GM21717 (cell line): Measurements from ENCODE around the gene GPR55.

Source experiments
- ATAC-seq: cut with Tn5 transposase; IDR thresholded peaks from one replicate; pipeline ENCODE4 v1.9.1; 2021; ENCODE audit warnings: mild to moderate bottlenecking, moderate library complexity; ENCODE audit not compliant: unreplicated experiment

The GPR55 gene

GRCh38 chr2:230903231-230904150 is 21.6 kb downstream of the GPR55 start:
- no peak for ATAC-seq

GRCh38 chr2:230902180-230902899 is 22.7 kb downstream of the GPR55 start:
- no peak for ATAC-seq

GRCh38 chr2:230901006-230901405 is 24.0 kb downstream of the GPR55 start:
- no peak for ATAC-seq

GRCh38 chr2:230900336-230900995 is 24.6 kb downstream of the GPR55 start:
- no peak for ATAC-seq

- no peak for ATAC-seq
Observed at GRCh38 chr2:230899786-230900185, 25.3 kb downstream of the GPR55 start.

- ATAC-seq, result no peak
Observed at GRCh38 chr2:230899287-230899686, 25.8 kb downstream of the GPR55 start.

GRCh38 chr2:230898713-230899091 is 26.3 kb downstream of the GPR55 start:
- ATAC-seq, result no peak

GRCh38 chr2:230898016-230898712 is 26.9 kb downstream of the GPR55 start:
- no peak for ATAC-seq

- no peak for ATAC-seq
Observed at GRCh38 chr2:230896346-230897115, 28.5 kb downstream of the GPR55 start.

- no peak for ATAC-seq
Observed at GRCh38 chr2:230895536-230896345, 29.3 kb downstream of the GPR55 start.

- peak; percentile 40 for ATAC-seq
Observed at GRCh38 chr2:230893841-230894781, 30.9 kb downstream of the GPR55 start.

GRCh38 chr2:230893338-230893737 is 31.7 kb downstream of the GPR55 start:
- peak; percentile 71 for ATAC-seq

- ATAC-seq, result no peak
Observed at GRCh38 chr2:230891509-230891908, 33.5 kb downstream of the GPR55 start.

- no peak for ATAC-seq
Observed at GRCh38 chr2:230891064-230891463, 34.0 kb downstream of the GPR55 start.

GRCh38 chr2:230890646-230891045 is 34.4 kb downstream of the GPR55 start:
- no peak for ATAC-seq

- no peak for ATAC-seq
Observed at GRCh38 chr2:230889911-230890601, 35.0 kb downstream of the GPR55 start.

GRCh38 chr2:230888824-230889400 is 36.1 kb downstream of the GPR55 start:
- ATAC-seq, result no peak
